AG04449 (cell line): ENCODE results near the gene ARHGAP32.

Source experiments
- CTCF ChIA-PET: fragments of 350-600 bp; formaldehyde crosslinking; extraction: SDS; loops from one replicate; lab custom pipeline; 2021; ENCODE audit warnings: antibody characterized with exemption; lab: Yijun Ruan, JAX
- POLR2A ChIA-PET: fragments of 400-600, 350-600 bp; formaldehyde crosslinking; extraction: SDS; loops from one replicate; lab custom pipeline; 2020; ENCODE audit warnings: antibody characterized with exemption, inconsistent platforms; lab: Yijun Ruan, JAX
- DNase-seq: peaks from one replicate; pipeline ENCODE4 v3.0.0-alpha.2; 2010; ENCODE audit warnings: low read depth, low spot score
- H3K4me3 ChIP-seq: 2 replicates; pipeline ENCODE4 v1.5.1; 2011; ENCODE audit warnings: low read depth, mild to moderate bottlenecking, control low read depth, low read length
- CTCF ChIP-seq: IDR thresholded peaks from one replicate; pipeline ENCODE4 v1.5.1; 2011; ENCODE audit warnings: mild to moderate bottlenecking, moderate library complexity, low read length, control low read depth, inconsistent platforms; ENCODE audit not compliant: insufficient read depth; ENCODE audit errors: missing control alignments

The ARHGAP32 gene

GRCh38 chr11:129192150-129192549 lies at the start of gene ARHGAP32:
ARHGAP32 (minus strand) TSS chr11:129192325; CDS start chr11:129192198, 127 bp downstream.
- POLR2A ChIA-PET = no interaction called here
- DNase-seq = no peak

GRCh38 chr11:129239207-129239606 lies 47.1 kb upstream of the ARHGAP32 start:
- TF ChIP-seq CTCF = no peak
- POLR2A ChIA-PET = no interaction called here
- no peak overlapping the region for H3K4me3 ChIP-seq
- CTCF ChIA-PET = interaction anchor here (2.0 kb wide), 1 partner anchor 9 kb away, joined by 5 read pairs; no protein-coding TSS in a partner anchor
- no peak for DNase-seq

More at GRCh38 chr11:129192150-129192549, at the start of gene ARHGAP32:
- H3K4me3 ChIP-seq = no peak within 1 kb of the TSS
- CTCF ChIA-PET = no interaction called here
- no peak for TF ChIP-seq CTCF

GRCh38 chr11:129237880-129238638 lies 45.9 kb upstream of the ARHGAP32 start:
- CTCF ChIA-PET = interaction anchor here (1.1 kb wide), 1 partner anchor 8 kb away, joined by 3 read pairs; no protein-coding TSS in a partner anchor
- H3K4me3 ChIP-seq = no peak overlapping the region
- DNase-seq = no peak
- POLR2A ChIA-PET = no interaction called here
- no peak for TF ChIP-seq CTCF

- H3K4me3 ChIP-seq = no peak overlapping the region
- POLR2A ChIA-PET = no interaction called here
- DNase-seq = no peak
- TF ChIP-seq CTCF = no peak
- CTCF ChIA-PET = interaction anchor here (1.1 kb wide), 2 partner anchors 8 to 40 kb away, joined by 3 read pairs; no protein-coding TSS in a partner anchor
These were observed 45.3 kb upstream of the ARHGAP32 start for GRCh38 chr11:129237456-129237855.

- POLR2A ChIA-PET = no interaction called here
- no peak for DNase-seq
- CTCF ChIA-PET = interaction anchor here (1.1 kb wide), 1 partner anchor 41 kb away, joined by 3 read pairs; no protein-coding TSS in a partner anchor
- H3K4me3 ChIP-seq = no peak overlapping the region
- no peak for TF ChIP-seq CTCF
These were observed 44.7 kb upstream of the ARHGAP32 start for GRCh38 chr11:129236850-129237249.

GRCh38 chr11:129234978-129235377 lies 42.9 kb upstream of the ARHGAP32 start:
- ChIA-PET CTCF (interaction anchor here (1.3 kb wide), 1 partner anchor 97 kb away, joined by 3 read pairs; no protein-coding TSS in a partner anchor), POLR2A (no interaction called here)
- no peak for TF ChIP-seq CTCF
- no peak overlapping the region for H3K4me3 ChIP-seq
- DNase-seq = no peak
